Mammary epithelial cell (primary cell): ENCODE data around the gene FOXR1.
"Not testable (repeated sequence)": the region's sequence is repeated elsewhere in the genome, so short reads cannot be mapped to it uniquely, and the experiment has no call there.

Experiments
- EZH2 ChIP-seq: IDR thresholded peaks from 2 replicates; pipeline ENCODE4 v1.6.1; 2012; ENCODE audit warnings: low read length, inconsistent platforms, borderline replicate concordance
- TF ChIP-seq, protein P1 (sequence below), 2 donors: IDR thresholded peaks in 1 of 2; conservative IDR thresholded peaks in 1 of 2; 2 replicates each; pipeline ENCODE4 v1.5.1; 2011 to 2012; ENCODE audit warnings: inconsistent platforms in 2 of 2, low read length in 2 of 2, mild to moderate bottlenecking in 2 of 2, control low read depth in 1 of 2, low read depth in 1 of 2; ENCODE audit not compliant: insufficient read depth in 1 of 2; ENCODE audit errors: extremely low read depth in 1 of 2

GRCh38 chr11:118969508-118969907 lies 2.1 kb upstream of the FOXR1 start:
- TF ChIP-seq, protein P1, sequence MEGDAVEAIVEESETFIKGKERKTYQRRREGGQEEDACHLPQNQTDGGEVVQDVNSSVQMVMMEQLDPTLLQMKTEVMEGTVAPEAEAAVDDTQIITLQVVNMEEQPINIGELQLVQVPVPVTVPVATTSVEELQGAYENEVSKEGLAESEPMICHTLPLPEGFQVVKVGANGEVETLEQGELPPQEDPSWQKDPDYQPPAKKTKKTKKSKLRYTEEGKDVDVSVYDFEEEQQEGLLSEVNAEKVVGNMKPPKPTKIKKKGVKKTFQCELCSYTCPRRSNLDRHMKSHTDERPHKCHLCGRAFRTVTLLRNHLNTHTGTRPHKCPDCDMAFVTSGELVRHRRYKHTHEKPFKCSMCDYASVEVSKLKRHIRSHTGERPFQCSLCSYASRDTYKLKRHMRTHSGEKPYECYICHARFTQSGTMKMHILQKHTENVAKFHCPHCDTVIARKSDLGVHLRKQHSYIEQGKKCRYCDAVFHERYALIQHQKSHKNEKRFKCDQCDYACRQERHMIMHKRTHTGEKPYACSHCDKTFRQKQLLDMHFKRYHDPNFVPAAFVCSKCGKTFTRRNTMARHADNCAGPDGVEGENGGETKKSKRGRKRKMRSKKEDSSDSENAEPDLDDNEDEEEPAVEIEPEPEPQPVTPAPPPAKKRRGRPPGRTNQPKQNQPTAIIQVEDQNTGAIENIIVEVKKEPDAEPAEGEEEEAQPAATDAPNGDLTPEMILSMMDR (conservative IDR thresholded peaks at IDR 0.05 in 1 of 2, IDR thresholded peaks at IDR 0.05 in 1 of 2; ENCODE audit: extremely low read depth in 1 of 2, insufficient read depth in 1 of 2, low read depth in 1 of 2, low read length in 2 of 2): not testable (repeated sequence)
- TF ChIP-seq EZH2: not testable (repeated sequence)
